PC-3 (cell line): ENCODE measurements around the gene OPHN1. TPM values are rescaled to one million over a fixed set of nuclear protein-coding genes. Genes with fewer than 3 reads are reported as not detected.

ENCODE experiments used
- ATAC-seq: fragments of 200-7000 bp; cut with Tn5 transposase; 2 replicates; pipeline ENCODE4 v1.9.1; 2020; ENCODE audit warnings: mild to moderate bottlenecking, moderate library complexity
- BruUV-seq: library from RNA; stranded (reverse); fragments of 400-500 nt; replicated peaks from 2 replicates; lab custom pipeline; 2021; lab: Mats Ljungman, UMichigan
- CTCF ChIA-PET: fragments of 300-600 bp; sonication (Branson Sonifier 250); formaldehyde crosslinking; loops from one replicate; lab custom pipeline; 2022; ENCODE audit warnings: antibody characterized with exemption; lab: Charles Lee
- POLR2A ChIA-PET: fragments of 300-600 bp; sonication (Branson Sonifier 250); formaldehyde crosslinking; loops from one replicate; lab custom pipeline; 2022; ENCODE audit warnings: antibody characterized with exemption; ENCODE audit not compliant: unreplicated experiment; lab: Charles Lee
- DNase-seq: peaks from one replicate; pipeline ENCODE4 v3.0.0-alpha.2; 2015
- H2AFZ ChIP-seq: fragments of 300-600 bp; sonication (generic); 2 replicates; pipeline ENCODE4 v1.6.0; 2016; ENCODE audit warnings: antibody characterized with exemption, low read length
- H3F3A ChIP-seq: fragments of 300-600 bp; sonication (generic); one replicate; pipeline ENCODE4 v1.6.0; 2017; ENCODE audit warnings: antibody characterized with exemption, low read length, control low read depth, mild to moderate bottlenecking; ENCODE audit not compliant: unreplicated experiment
- H3K27ac ChIP-seq: fragments of 300-600 bp; sonication (generic); 2 replicates; pipeline ENCODE4 v1.5.1; 2016; ENCODE audit warnings: mild to moderate bottlenecking, low read length
- H3K27me3 ChIP-seq: fragments of 300-600 bp; sonication (generic); 2 replicates; pipeline ENCODE4 v1.6.1; 2016; ENCODE audit warnings: low read length, mixed read lengths
- H3K36me3 ChIP-seq: fragments of 300-600 bp; sonication (generic); 2 replicates; pipeline ENCODE4 v1.6.1; 2016; ENCODE audit warnings: low read depth, mixed run types, low read length, mixed read lengths
- H3K4me1 ChIP-seq: fragments of 300-600 bp; sonication (generic); 2 replicates; pipeline ENCODE4 v1.5.1; 2016; ENCODE audit warnings: low read length; ENCODE audit not compliant: insufficient read depth
- H3K4me2 ChIP-seq: fragments of 300-600 bp; sonication (generic); 2 replicates; pipeline ENCODE4 v1.6.0; 2016; ENCODE audit warnings: low read length
- H3K4me3 ChIP-seq: fragments of 300-600 bp; sonication (generic); 2 replicates; pipeline ENCODE4 v1.5.1; 2016; ENCODE audit warnings: mild to moderate bottlenecking, low read length, mixed read lengths
- H3K79me2 ChIP-seq: fragments of 300-600 bp; sonication (generic); 2 replicates; pipeline ENCODE4 v1.6.1; 2017; ENCODE audit warnings: low read length, mixed read lengths
- H3K9ac ChIP-seq: fragments of 300-600 bp; sonication (generic); 2 replicates; pipeline ENCODE4 v1.6.0; 2016; ENCODE audit warnings: mild to moderate bottlenecking, low read length
- H3K9me2 ChIP-seq: fragments of 300-600 bp; sonication (generic); replicated peaks from 2 replicates; pipeline ENCODE4 v1.6.1; 2016; ENCODE audit warnings: mixed run types, low read length, mixed read lengths
- H3K9me3 ChIP-seq: fragments of 300-600 bp; sonication (generic); 2 replicates; pipeline ENCODE4 v1.6.1; 2016; ENCODE audit warnings: low read length, mixed read lengths
- H4K20me1 ChIP-seq: fragments of 300-600 bp; sonication (generic); 2 replicates; pipeline ENCODE4 v1.6.1; 2016; ENCODE audit warnings: low read length, mixed read lengths
- EZH2 ChIP-seq: fragments of 300-600 bp; sonication (generic); IDR thresholded peaks from one replicate; pipeline ENCODE4 v1.6.1; 2017; ENCODE audit warnings: antibody characterized with exemption, mild to moderate bottlenecking, low read length; ENCODE audit not compliant: unreplicated experiment
- EZH2phosphoT487 ChIP-seq: fragments of 300-600 bp; sonication (generic); IDR thresholded peaks from 2 replicates; pipeline ENCODE4 v1.6.1; 2018; ENCODE audit warnings: mild to moderate bottlenecking, antibody characterized with exemption, low read length, borderline replicate concordance
- intact Hi-C: fragments of 100-400 bp; cut with micrococcal nuclease; formaldehyde crosslinking; loops from 2 replicates; pipeline ENCODE4 v1.9.0; 2023
- total RNA-seq: library from RNA; depleted of rRNA; stranded (reverse); fragments of >200 nt; gene quantifications from 2 replicates; pipeline ENCODE4 v1.2.3, GENCODE V29; 2014
- TF ChIP-seq, protein P1 (sequence below): fragments of 300-600 bp; sonication (generic); conservative IDR thresholded peaks from 2 replicates; pipeline ENCODE4 v1.5.1; 2017; ENCODE audit warnings: antibody characterized with exemption, low read depth, mild to moderate bottlenecking, low read length

The OPHN1 gene
- total RNA-seq, 1 experiment from 2014 or later: 6.0 TPM

DNA sequence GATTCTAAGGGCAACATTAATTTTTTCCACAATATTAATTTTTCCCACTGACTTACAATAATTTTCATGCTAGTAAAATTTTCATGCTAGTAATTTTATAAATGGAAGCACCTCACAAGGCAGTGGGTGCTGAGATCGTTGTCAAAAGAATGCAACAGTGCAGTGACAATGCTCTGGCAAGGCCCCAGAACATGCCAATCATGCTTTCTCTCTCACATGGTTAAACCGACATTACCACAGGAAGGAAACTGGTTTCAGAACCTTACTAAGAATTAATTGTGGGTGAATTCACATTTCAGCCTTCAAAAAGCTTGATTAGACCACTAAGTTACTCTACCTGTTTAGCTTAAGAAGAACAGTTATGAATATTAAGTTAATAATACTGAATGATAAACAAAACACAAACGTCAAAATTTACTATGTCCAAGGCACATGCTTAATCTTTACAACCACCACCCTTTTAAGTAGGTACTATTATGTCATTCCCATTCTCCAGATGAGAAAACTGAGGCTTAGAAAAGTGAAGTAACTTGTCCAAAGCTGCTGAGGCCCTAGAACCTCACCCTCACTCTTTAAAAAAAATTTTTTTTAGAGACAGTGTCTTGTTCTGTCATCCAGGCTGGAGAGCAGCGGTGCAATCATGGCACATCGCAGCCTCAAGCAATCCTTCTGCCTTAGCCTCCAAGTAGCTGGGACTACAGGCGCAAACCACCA is 10.0 kb upstream of the OPHN1 start:
- BruUV-seq: no TSS peak
- Histone ChIP-seq H3K4me3 (no peak overlapping the region), H3K9me3 (no peaks in the 10 kb centered on the region), H3K9me2 (no peaks in the 10 kb centered on the region), H3K4me1 (peaks cover 17% of the 10 kb centered on the region), H3K4me2 (peak overlapping the region; percentile 5; the same call in 1 of the 2 replicates), H3F3A (no peaks in the 10 kb centered on the region), H3K27ac (no peak overlapping the region), H4K20me1 (no peaks in the 10 kb centered on the region), H2AFZ (0 out of 2 replicates have a peak overlapping the region, but pooled peaks have one; percentile 25), H3K79me2 (no peaks in the 10 kb centered on the region), H3K27me3 (no peaks in the 10 kb centered on the region), H3K9ac (no peak overlapping the region), H3K36me3 (no peaks in the 10 kb centered on the region)
- TF ChIP-seq, protein P1, sequence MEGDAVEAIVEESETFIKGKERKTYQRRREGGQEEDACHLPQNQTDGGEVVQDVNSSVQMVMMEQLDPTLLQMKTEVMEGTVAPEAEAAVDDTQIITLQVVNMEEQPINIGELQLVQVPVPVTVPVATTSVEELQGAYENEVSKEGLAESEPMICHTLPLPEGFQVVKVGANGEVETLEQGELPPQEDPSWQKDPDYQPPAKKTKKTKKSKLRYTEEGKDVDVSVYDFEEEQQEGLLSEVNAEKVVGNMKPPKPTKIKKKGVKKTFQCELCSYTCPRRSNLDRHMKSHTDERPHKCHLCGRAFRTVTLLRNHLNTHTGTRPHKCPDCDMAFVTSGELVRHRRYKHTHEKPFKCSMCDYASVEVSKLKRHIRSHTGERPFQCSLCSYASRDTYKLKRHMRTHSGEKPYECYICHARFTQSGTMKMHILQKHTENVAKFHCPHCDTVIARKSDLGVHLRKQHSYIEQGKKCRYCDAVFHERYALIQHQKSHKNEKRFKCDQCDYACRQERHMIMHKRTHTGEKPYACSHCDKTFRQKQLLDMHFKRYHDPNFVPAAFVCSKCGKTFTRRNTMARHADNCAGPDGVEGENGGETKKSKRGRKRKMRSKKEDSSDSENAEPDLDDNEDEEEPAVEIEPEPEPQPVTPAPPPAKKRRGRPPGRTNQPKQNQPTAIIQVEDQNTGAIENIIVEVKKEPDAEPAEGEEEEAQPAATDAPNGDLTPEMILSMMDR: no peak
- no peak for TF ChIP-seq EZH2
- TF ChIP-seq EZH2phosphoT487: no peak
- no peak for ATAC-seq
- POLR2A ChIA-PET: interaction anchor here (0.7 kb wide), 1 partner anchor 250 kb away, joined by 3 read pairs; no protein-coding TSS in a partner anchor
- peak; percentile 71 for DNase-seq
- CTCF ChIA-PET: no interaction called here
- intact Hi-C loops: no loop called here

DNA sequence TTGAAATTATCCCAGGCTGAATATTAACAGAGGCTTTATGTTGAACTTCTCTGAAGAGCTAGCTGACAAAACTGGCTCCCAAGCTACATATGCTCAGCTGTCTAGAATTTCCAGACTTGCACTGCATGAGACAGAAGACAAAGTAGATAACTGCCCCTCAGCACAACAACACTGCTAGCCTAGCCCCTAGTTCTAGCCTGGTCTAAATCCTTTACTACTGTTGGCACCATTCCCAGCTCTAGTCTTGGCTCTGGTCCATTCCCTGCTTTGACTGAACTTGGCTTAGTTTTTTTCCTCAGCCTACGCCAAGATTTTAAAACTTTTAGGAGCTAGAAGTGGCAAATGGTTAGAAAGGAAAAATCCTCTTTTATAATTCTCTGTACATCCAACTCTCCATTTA is 7.6 kb upstream of the OPHN1 start:
- Histone ChIP-seq H3K9ac (no peak overlapping the region), H3K27me3 (no peaks in the 10 kb centered on the region), H2AFZ (peak overlapping the region; percentile 40; the same call in 1 of the 2 replicates), H3K9me3 (no peaks in the 10 kb centered on the region), H3K4me3 (no peak overlapping the region), H3F3A (no peaks in the 10 kb centered on the region), H3K4me1 (peaks cover 17% of the 10 kb centered on the region), H3K4me2 (peak overlapping the region; percentile 3; the same call in 1 of the 2 replicates), H3K36me3 (no peaks in the 10 kb centered on the region), H3K27ac (no peak overlapping the region), H3K9me2 (no peaks in the 10 kb centered on the region), H4K20me1 (no peaks in the 10 kb centered on the region), H3K79me2 (no peaks in the 10 kb centered on the region)
- CTCF ChIA-PET: no interaction called here
- ATAC-seq: peak; percentile 38
- BruUV-seq: no TSS peak
- intact Hi-C loops: no loop called here
- peak; percentile 74 for DNase-seq
- TF ChIP-seq EZH2 (no peak), EZH2phosphoT487 (no peak)
- TF ChIP-seq, protein P1: no peak
- POLR2A ChIA-PET: no interaction called here

GRCh38 chrX:68440442-68440841 is 7.1 kb upstream of the OPHN1 start:
- ATAC-seq (no peak; the same call in 1 of the 2 replicates), DNase-seq (no peak)
- Histone ChIP-seq H3K27me3 (no peaks in the 10 kb centered on the region), H4K20me1 (no peaks in the 10 kb centered on the region), H3K79me2 (no peaks in the 10 kb centered on the region), H3K4me1 (peaks cover 17% of the 10 kb centered on the region), H3K27ac (no peak overlapping the region), H3K4me2 (no peak overlapping the region), H3K4me3 (no peak overlapping the region), H3K9me2 (no peaks in the 10 kb centered on the region), H3F3A (no peaks in the 10 kb centered on the region), H3K36me3 (no peaks in the 10 kb centered on the region), H2AFZ (no peak overlapping the region), H3K9me3 (no peaks in the 10 kb centered on the region), H3K9ac (no peak overlapping the region)
- POLR2A ChIA-PET: no interaction called here
- TF ChIP-seq EZH2phosphoT487 (no peak), EZH2 (no peak)
- TF ChIP-seq, protein P1: no peak
- intact Hi-C loops: no loop called here
- CTCF ChIA-PET: interaction anchor here (0.6 kb wide), 1 partner anchor 259 kb away, joined by 4 read pairs; no protein-coding TSS in a partner anchor
- no TSS peak for BruUV-seq
